GM12878 (cell line): ENCODE results near the gene GYPC. TPM values are rescaled to one million over a fixed set of nuclear protein-coding genes. Genes with fewer than 3 reads are reported as not detected.

ENCODE experiments used
- ATAC-seq: fragments of 200-7000 bp; cut with Tn5 transposase; 3 replicates; pipeline ENCODE4 v1.9.1; 2020; ENCODE audit warnings: mild to moderate bottlenecking, moderate library complexity
- BruUV-seq: library from RNA; stranded (reverse); fragments of 400-500 nt; replicated peaks from 2 replicates; lab custom pipeline; 2021; lab: Mats Ljungman, UMichigan
- CTCF ChIA-PET: fragments of 300-600 bp; sonication (Branson Sonifier 250); formaldehyde crosslinking; extraction: SDS; loops from one replicate; lab custom pipeline; 2021; ENCODE audit warnings: inconsistent platforms; lab: Yijun Ruan, JAX
- POLR2A ChIA-PET: fragments of 350-600 bp; formaldehyde crosslinking; extraction: SDS; loops from one replicate; lab custom pipeline; 2021; ENCODE audit warnings: inconsistent platforms; lab: Charles Lee
- RAD21 ChIA-PET: fragments of 300-600 bp; sonication (Branson Sonifier 250); formaldehyde crosslinking; loops from one replicate; lab custom pipeline; 2023; ENCODE audit warnings: antibody characterized with exemption; ENCODE audit not compliant: unreplicated experiment; lab: Charles Lee
- SMC1A ChIA-PET: fragments of 300-600 bp; sonication (Branson Sonifier 250); formaldehyde crosslinking; loops from one replicate; lab custom pipeline; 2023; ENCODE audit not compliant: unreplicated experiment, uncharacterized antibody; lab: Charles Lee
- DNase-seq: peaks from one replicate; pipeline ENCODE4 v3.0.0-alpha.2; 2011; ENCODE audit warnings: low read depth, low spot score
- FAIRE-seq: peaks from 3 replicates; lab custom pipeline; 2011; peaks lifted over from hg19 to GRCh38; lab: Jason Lieb, UNC
- H2AFZ ChIP-seq: 2 replicates; pipeline ENCODE4 v1.6.0; 2011; ENCODE audit warnings: low read depth, low read length, control low read depth; ENCODE audit not compliant: control insufficient read depth
- H3K27ac ChIP-seq: 2 replicates; pipeline ENCODE4 v1.5.1; 2011; ENCODE audit warnings: control low read depth; ENCODE audit not compliant: control insufficient read depth, insufficient read depth
- H3K27me3 ChIP-seq, 2 experiments: replicated peaks in 1 of 2; 2 replicates each; pipeline versions ENCODE4 v1.6.0 to v1.6.1; 2011; ENCODE audit warnings: low read length in 1 of 2; ENCODE audit not compliant: control insufficient read depth in 2 of 2, insufficient read depth in 2 of 2
- H3K36me3 ChIP-seq, 2 experiments: 2 replicates each; pipeline ENCODE4 v1.5.1; 2011; ENCODE audit warnings: low read length in 1 of 2; ENCODE audit not compliant: control insufficient read depth in 2 of 2, insufficient read depth in 2 of 2
- H3K4me1 ChIP-seq: 2 replicates; pipeline ENCODE4 v1.6.1; 2011; ENCODE audit warnings: mild to moderate bottlenecking, low read length, moderate library complexity, mixed read lengths; ENCODE audit not compliant: control insufficient read depth, insufficient read depth
- H3K4me2 ChIP-seq: 2 replicates; pipeline ENCODE4 v1.6.0; 2011; ENCODE audit warnings: control low read depth; ENCODE audit not compliant: control insufficient read depth, insufficient read depth
- H3K4me3 ChIP-seq: fragments of 200-600 bp; sonication (generic); 2 replicates; pipeline ENCODE4 v1.5.1; 2016
- H3K79me2 ChIP-seq: 2 replicates; pipeline ENCODE4 v1.6.0; 2011; ENCODE audit warnings: low read length; ENCODE audit not compliant: control insufficient read depth, insufficient read depth
- H3K9ac ChIP-seq: 2 replicates; pipeline ENCODE4 v1.8.0; 2011; ENCODE audit warnings: low read length, control low read depth, mixed read lengths; ENCODE audit not compliant: control insufficient read depth, insufficient read depth
- H3K9me3 ChIP-seq: replicated peaks from 3 replicates; pipeline ENCODE4 v1.5.1; 2011; ENCODE audit warnings: mild to moderate bottlenecking, low read length; ENCODE audit not compliant: control insufficient read depth, insufficient read depth
- H4K20me1 ChIP-seq: 2 replicates; pipeline ENCODE4 v1.6.0; 2011; ENCODE audit not compliant: control insufficient read depth, insufficient read depth
- ATF7 ChIP-seq: fragments of 450-650 bp; IDR thresholded peaks from 2 replicates; pipeline ENCODE4 v1.6.1; 2016; ENCODE audit warnings: low read depth, mild to moderate bottlenecking
- CEBPZ ChIP-seq: fragments of 150-350 bp; IDR thresholded peaks from 2 replicates; pipeline ENCODE4 v1.6.1; 2016; ENCODE audit warnings: low read depth, low read length
- CREB1 ChIP-seq: IDR thresholded peaks from 2 replicates; pipeline ENCODE4 v1.6.1; 2012; ENCODE audit warnings: low read depth, mild to moderate bottlenecking, inconsistent platforms
- E2F8 ChIP-seq: fragments of 450-650 bp; IDR thresholded peaks from 2 replicates; pipeline ENCODE4 v1.6.1; 2018; ENCODE audit warnings: mild to moderate bottlenecking, low read depth, moderate library complexity; ENCODE audit not compliant: partially characterized antibody
- EZH2 ChIP-seq: IDR thresholded peaks from 2 replicates; pipeline ENCODE4 v1.6.1; 2012; ENCODE audit warnings: low read depth, mild to moderate bottlenecking, control low read depth, inconsistent platforms, low read length, borderline replicate concordance; ENCODE audit not compliant: control insufficient read depth
- NR2C2 ChIP-seq: IDR thresholded peaks from 2 replicates; pipeline ENCODE4 v1.6.1; 2011; ENCODE audit warnings: borderline replicate concordance, low read depth; ENCODE audit not compliant: control insufficient read depth, insufficient read length
- PAX8 ChIP-seq: fragments of 450-650 bp; IDR thresholded peaks from 2 replicates; pipeline ENCODE4 v1.6.1; 2017; ENCODE audit warnings: mild to moderate bottlenecking, moderate library complexity
- PKNOX1 ChIP-seq: fragments of 450-650 bp; IDR thresholded peaks from 2 replicates; pipeline ENCODE4 v1.6.1; 2016; ENCODE audit warnings: mild to moderate bottlenecking
- POLR2A ChIP-seq: IDR thresholded peaks from 2 replicates; pipeline ENCODE4 v1.6.1; 2011; ENCODE audit warnings: low read depth, mild to moderate bottlenecking, low read length
- RAD51 ChIP-seq: fragments of 450-650 bp; IDR thresholded peaks from 2 replicates; pipeline ENCODE4 v1.6.1; 2016; ENCODE audit warnings: moderate library complexity, mild to moderate bottlenecking, inconsistent platforms
- SMAD5 ChIP-seq: IDR thresholded peaks from 2 replicates; pipeline ENCODE4 v1.6.1; 2016; ENCODE audit warnings: antibody characterized with exemption, low read depth
- YY1 ChIP-seq: IDR thresholded peaks from 2 replicates; pipeline ENCODE4 v1.6.1; 2011; ENCODE audit warnings: low read depth, mild to moderate bottlenecking, low read length
- ZNF592 ChIP-seq: fragments of 450-650 bp; IDR thresholded peaks from 2 replicates; pipeline ENCODE4 v1.6.1; 2017; ENCODE audit warnings: mild to moderate bottlenecking, moderate library complexity
- WGBS: methylation state at CpG from one replicate; pipeline ENCODE4 v1.1.6; 2016; ENCODE audit warnings: low lambda C conversion rate; ENCODE audit not compliant: insufficient replicate concordance, insufficient coverage; ENCODE audit errors: missing lambda C conversion rate; 5-methylcytosine and 5-hydroxymethylcytosine counted together
- in situ Hi-C: fragments of 300-500 bp; cut with MboI; formaldehyde crosslinking; loops from 9 replicates; pipeline ENCODE4 v1.14.3; 2018; ENCODE audit warnings: mixed read lengths
- intact Hi-C: fragments of 100-400 bp; cut with micrococcal nuclease; formaldehyde crosslinking; loops from one replicate; pipeline ENCODE4 v1.14.2; 2022; ENCODE audit not compliant: unreplicated experiment
- polyA plus RNA-seq, 11 experiments: library from polyadenylated mRNA; depleted of rRNA in 4 of 11; unstranded in 6 of 11; stranded (reverse) in 5 of 11; fragments of >200 nt; fragmentation: Nextera tagmentation in 4 of 11; fragmentation: Illumina TruSeq in 1 of 11; extraction: Ambion mirVana in 4 of 11; extraction: Trizol in 1 of 11; gene quantifications; 1 replicate in 1 of 11; 2 replicates in 10 of 11; pipeline versions ENCODE4 v1.2.1 to v1.2.3, GENCODE V29; 2011 to 2016; ENCODE audit warnings: inconsistent platforms in 2 of 11, missing spikeins in 2 of 11, low read depth in 1 of 11
- total RNA-seq, 4 experiments: library from RNA; depleted of rRNA in 3 of 4; stranded (reverse); fragments of >200 nt in 3 of 4; fragmentation: Illumina TruSeq in 1 of 4; extraction: Trizol in 1 of 4; gene quantifications; 2 replicates each; pipeline versions ENCODE4 v1.2.1 to v1.2.3, GENCODE V29; 2013 to 2021

The GYPC gene
- total and polyA plus RNA-seq, 10 of the 15 experiments (the other 5 are each of a cell fraction or from before 2014, with no cell fraction given), result 26.2 to 150 (median 81.4) TPM

GRCh38 chr2:126704434-126705160, 48.6 kb downstream of the GYPC start:
- intact Hi-C loops (no loop called here), in situ Hi-C loops (no loop called here)
- RAD21 ChIA-PET, result no interaction called here
- no peaks in the 10 kb centered on the region for H3K27me3 ChIP-seq
- no peaks in the 10 kb centered on the region for H4K20me1 ChIP-seq
- POLR2A ChIA-PET, result no interaction called here
- H2AFZ ChIP-seq, result no peak overlapping the region
- H3K36me3 ChIP-seq, result no peaks in the 10 kb centered on the region
- CTCF ChIA-PET, result no interaction called here
- H3K9ac ChIP-seq, result no peak overlapping the region
- H3K9me3 ChIP-seq, result no peaks in the 10 kb centered on the region
- SMC1A ChIA-PET, result no interaction called here
- ATAC-seq (no peak), DNase-seq (no peak), FAIRE-seq (no peak)
- no peak overlapping the region for H3K4me3 ChIP-seq
- H3K4me1 ChIP-seq, result no peaks in the 10 kb centered on the region
- H3K4me2 ChIP-seq, result no peak overlapping the region
- WGBS, result 95% methylated on average over 2 of the region's 2 CpGs
- no TSS peak for BruUV-seq
- H3K27ac ChIP-seq, result no peak overlapping the region
- no peaks in the 10 kb centered on the region for H3K79me2 ChIP-seq
- TF ChIP-seq E2F8, result no peak
- TF ChIP-seq RAD51, result no peak
- no peak for TF ChIP-seq NR2C2
- TF ChIP-seq EZH2, result no peak
- TF ChIP-seq CREB1, result no peak
- TF ChIP-seq ZNF592, result no peak
- TF ChIP-seq CEBPZ, result no peak
- no peak for TF ChIP-seq ATF7
- no peak for TF ChIP-seq SMAD5
- no peak for TF ChIP-seq YY1
- TF ChIP-seq POLR2A, result no peak
- TF ChIP-seq PKNOX1, result no peak
- TF ChIP-seq PAX8, result no peak
